HG03354 (cell line): ENCODE measurements around the gene GPR150.
A peak's percentile ranks its signal among the peaks of the same experiment; 100 is the strongest.
"Not testable (repeated sequence)": the region's sequence is repeated elsewhere in the genome, so short reads cannot be mapped to it uniquely, and the experiment has no call there.

Experiments used
- ATAC-seq: cut with Tn5 transposase; IDR thresholded peaks from one replicate; pipeline ENCODE4 v1.9.1; 2021; ENCODE audit warnings: mild to moderate bottlenecking; ENCODE audit not compliant: unreplicated experiment, poor library complexity, severe bottlenecking

Gene GPR150

DNA sequence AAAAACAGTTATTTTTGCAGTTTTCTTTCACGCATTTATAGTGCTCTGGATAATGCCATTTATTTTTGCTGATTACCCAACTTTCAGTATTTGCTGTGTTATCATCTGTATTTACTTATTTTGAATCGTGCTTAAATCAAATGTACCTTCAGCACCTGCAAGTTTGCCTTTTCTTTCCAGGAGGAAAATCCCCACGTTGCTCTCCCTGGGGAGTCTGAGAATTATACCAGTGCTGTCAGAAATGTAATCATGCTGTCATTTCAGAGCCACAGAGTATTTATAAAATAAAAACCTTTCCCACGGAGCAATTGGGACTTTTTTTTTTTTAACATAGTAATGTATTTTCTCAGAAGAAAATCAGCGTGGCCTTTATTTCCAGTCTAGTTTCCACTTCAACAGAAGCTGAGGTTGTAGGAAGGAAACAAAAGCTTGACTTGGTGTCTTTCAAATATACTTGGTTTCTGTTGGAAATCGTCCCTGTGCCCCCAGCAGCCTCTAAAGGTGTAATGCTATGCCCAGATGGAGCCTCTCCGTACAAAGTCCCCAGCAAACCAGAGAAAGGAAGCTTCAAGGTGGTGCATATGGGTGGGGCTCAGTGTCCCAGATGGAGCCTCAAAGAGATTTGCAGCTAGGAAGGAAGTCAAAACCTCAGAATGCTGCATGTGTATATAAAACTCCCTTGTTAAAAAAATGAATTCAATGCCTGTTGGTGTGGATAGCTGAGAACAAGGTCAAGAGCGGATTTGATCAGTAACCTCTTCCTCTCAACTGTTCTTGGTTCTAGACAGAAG lies 2.1 kb downstream of the GPR150 start:
- no peak for ATAC-seq

DNA sequence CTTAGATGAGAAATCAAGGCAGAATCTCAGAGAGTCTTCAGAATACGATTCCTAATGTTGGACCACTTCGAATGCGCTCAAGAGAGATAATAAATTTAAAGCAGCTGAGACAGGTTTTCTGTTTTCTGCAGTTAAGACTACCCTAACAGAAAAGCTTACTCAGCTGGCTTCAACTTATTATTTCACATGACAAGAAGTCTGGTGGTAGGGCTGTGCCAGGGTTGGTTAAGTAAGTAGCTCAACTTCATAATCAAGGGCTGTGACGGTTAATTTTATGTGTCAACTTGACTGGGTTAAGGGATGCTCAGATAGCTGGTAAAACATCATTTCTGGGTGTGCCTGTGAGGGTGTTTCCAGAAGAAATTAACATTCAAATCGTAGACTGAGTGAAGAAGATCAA lies 3.8 kb downstream of the GPR150 start:
- no peak for ATAC-seq

DNA sequence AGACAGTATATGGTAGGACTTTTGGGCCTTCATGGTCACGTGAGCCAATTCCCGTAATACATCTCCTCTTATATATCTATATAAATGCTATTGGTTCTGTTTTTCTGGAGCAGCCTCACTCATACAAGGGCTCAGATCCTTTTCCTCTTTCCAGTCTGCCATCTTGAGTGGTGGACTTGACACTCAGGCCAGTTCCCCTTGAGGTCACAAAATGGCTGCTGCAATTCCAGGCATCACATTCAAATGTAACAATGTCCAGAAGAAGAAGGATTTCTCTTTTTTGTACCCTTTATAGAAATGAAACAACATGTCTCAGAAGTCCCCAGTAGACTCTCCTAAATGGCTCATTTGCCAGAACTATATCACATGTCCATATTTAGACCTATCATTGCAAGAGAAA lies 4.5 kb downstream of the GPR150 start:
- no peak for ATAC-seq

- no peak for ATAC-seq
Measured at GRCh38 chr5:95626701-95627100, 6.8 kb downstream of the GPR150 start.

DNA sequence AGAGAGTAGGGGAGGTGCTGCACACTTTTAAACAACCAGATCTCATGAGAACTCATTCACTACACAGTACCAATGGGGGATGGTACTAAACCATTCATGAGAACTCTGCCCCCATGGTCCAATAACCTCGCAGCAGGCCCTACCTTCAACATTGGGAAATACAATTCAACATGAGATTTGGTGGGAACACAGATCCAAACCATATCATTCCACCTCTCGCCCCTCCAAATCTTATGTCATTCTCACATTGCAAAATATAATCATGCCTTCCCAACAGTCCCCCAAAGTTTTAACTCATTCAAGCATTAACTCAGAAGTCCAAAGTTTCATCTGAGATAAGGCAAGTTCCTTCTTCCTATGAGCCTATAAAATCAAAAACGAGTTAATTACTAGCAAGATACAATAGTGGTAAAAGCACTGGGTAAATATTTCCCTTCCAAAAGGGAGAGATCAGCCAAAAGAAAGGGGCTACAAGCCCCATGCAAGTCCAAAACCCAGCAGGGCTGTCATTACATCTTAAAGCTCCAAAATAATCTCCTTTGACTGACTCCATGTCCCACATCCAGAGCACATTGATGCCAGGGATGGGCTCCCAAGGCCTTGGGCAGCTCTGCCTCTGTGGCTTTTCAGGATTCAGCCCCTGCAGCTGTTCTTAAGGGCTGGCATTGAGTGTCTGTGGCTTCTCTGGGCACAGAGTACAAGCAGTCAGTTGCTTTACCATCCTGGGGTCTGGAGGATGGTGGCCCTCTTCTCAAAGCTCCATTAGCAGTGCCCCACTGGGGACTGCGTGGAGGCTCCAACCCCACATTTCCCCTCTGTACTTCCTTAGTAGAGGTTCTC lies 8.3 kb downstream of the GPR150 start:
- ATAC-seq = no peak

DNA sequence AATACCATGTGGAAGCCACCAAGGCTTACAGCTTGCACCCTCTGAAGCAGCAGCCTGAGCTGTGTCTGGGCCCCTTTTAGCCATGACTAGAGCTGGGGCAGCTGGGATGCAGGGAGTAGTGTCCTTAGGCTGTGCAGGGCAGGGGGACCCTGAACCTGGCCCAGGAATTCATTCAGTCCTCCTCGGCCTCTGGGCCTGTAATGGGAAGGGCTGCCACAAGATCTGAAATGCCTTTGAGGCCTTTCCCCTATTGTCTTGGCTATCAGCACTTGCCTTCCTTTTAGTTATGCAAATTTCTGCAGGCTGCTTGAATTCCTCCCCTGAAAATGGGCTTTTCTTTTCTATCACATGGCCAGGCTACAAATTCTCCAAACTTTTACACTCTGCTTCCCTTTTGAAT lies 9.0 kb downstream of the GPR150 start:
- ATAC-seq = no peak

- no peak for ATAC-seq
Measured at GRCh38 chr5:95630394-95630917, 10.6 kb downstream of the GPR150 start.

DNA sequence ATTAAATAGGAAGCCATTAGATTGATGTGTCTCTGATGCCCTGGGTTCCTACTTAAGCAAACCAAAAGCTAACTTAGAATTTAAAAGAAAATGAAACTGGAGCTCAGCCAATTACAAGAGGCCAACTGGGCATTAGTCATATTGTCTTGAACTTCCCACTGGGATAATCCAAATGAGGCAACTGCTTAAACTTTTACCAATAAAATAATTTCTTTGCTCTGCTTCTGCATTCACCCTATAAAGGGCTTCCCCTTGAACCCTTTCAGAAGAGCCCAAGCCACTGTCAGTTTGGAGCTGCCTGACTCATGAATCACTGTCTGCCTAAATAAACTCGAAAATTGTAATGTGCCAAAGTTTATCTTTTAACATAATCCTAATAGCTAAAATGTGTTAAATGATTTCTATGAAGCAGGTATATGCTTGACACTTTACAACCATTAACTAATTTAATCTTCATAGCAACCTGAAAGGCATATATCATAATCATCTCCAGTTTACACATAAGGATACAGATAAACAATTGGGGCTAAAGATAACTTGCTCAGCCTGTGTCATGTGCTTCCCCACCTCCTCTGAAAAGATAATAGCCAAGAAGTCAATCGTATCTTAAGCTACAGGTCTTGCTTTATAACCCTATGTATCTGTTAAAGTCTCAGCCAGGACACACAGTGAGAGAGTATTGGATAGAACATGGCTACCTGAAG lies 11.5 kb downstream of the GPR150 start:
- ATAC-seq = no peak

DNA sequence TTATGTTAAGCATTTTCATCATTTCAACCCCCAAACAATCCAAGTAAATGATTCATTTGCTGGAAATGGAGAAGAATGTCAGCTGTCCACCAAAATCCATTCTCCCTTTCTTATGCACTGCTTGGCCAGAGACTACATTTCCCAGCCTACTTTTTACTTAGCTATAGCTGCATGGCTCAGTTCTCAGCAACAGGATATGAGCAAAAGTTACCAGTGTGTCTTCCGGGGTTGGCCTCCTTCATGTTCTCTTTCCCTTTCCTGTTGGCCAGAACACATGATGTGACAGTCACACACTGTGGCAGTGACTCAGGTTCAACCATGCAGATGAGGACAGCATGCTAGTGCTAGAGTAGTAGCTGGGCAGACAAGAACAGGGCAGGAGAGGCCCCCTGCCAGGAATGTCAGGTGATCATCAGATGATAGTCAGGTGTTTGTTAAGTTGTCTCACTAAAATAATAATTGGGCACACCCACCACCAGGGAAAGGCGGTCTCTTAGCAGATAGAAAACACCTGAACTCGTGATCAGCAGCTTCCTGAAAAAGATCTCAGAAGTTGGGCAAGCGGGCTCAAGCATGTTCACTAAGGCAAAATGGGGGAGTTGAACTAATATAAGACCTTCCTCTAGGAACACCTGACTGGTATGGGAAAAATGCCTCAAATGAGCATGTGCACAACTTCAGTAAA lies 12.2 kb downstream of the GPR150 start:
- peak; percentile 99 for ATAC-seq

DNA sequence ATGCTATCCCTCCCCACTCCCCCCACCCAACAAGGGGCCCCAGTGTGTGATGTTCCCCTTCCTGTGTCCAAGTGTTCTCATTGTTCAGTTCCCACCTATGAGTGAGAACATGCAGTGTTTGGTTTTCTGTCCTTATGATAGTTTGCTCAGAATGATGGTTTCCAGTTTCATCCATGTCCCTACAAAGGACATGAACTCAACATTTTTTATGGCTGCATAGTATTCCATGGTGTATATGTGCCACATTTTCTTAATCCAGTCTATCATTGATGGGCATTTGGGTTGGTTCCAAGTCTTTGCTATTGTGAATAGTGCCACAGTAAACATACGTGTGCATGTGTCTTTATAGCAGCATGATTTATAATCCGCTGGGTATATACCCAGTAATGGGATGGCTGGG lies 13.1 kb downstream of the GPR150 start:
- not testable (repeated sequence) for ATAC-seq

DNA sequence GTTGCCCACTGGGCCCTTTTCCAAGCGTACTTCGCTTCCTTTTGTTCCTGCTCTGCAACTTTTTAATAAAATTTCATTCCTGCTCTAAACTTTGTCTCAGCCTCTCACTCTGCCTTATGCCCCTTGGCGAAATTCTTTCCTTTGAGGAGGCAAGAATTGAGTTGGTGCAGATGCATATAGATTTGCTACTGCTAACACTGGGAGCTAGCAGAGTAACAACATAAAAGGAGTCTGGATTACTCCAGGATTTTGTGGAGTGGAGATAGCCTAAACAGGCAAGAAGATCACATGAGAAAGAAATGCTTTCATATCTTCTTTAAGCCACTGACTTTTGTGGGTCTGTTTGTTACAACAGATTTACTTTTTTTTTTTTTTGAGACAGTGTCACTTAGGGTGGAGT lies 13.8 kb downstream of the GPR150 start:
- ATAC-seq = no peak

DNA sequence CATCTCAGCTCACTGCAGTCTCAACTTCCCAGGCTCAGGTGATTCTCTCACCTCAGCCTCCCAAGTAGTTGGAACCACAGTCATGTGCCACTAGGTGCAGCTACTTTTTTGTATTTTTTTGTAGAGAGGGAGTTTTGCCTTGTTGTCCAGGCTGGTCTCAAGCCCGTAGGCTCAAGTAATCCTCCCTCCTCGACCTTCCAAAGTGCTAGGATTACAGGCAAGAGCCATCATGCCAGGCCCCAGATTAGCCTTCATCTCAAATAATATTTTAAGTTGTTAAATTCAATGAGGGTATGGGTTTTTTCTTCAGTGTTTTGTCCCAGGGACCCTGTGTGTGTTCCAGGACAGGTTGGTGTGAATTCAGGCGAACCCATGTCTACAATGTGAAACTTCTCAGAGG lies 14.2 kb downstream of the GPR150 start:
- no peak for ATAC-seq

DNA sequence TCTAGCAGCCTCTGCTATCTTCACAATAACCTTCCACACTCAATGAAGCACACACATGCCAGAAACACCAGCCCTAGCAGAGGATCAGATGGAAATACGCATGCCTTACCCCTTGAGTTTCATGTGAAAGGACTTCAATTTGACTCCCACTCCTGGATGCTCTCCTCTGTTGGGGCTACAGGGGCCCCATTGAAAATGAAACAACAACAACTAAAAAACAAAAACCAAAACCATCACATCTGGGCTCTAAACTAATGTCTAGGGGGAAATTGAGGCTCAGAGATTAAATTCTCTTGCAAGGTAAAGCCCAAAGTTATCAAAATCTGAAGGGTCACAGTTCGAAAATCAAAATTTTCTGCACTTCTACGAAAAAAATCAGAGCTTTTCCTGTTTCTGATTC lies 18.7 kb downstream of the GPR150 start:
- no peak for ATAC-seq

DNA sequence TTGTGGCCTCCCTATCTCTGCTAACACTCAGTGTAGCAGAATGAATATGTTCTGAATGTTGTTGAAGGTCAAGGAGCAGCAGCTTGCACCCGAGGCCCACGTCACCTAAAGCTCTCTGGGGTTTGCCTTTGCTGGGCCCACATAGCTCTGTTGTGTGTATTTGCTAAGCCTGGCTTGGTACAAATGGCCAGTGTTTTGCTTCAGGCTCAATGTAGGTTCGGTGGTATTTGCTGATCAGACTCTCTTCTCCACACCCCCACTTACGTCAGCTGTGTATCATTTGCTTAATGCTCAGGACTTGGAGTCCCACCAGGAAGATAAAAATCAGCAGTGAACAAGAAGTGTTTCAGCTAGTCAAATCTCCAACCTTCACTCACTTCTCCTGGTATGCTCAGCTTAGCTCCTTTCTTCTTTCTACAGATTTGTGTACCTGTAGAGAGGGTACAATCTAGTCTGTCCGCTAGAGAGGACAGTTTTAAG lies 21.9 kb downstream of the GPR150 start:
- no peak for ATAC-seq

DNA sequence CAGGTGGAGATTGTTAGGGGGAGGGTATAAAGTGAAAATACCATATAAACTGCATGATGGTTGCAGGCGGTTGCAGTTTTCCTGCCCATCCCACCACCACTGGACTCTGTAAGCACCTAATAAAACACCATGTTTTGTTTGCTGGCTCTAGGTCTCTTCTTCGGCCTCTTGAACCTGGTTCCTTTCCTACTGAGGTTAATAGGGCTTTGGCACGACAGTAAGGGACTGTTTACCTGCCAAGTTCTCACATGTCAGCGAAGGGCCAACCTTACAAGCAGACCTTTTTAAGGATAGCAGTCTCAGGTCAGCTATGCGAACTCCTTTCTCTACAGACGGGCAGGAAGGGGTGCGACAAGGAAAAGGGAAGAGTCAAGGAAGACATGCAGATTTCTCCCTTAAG lies 23.3 kb downstream of the GPR150 start:
- ATAC-seq = no peak

DNA sequence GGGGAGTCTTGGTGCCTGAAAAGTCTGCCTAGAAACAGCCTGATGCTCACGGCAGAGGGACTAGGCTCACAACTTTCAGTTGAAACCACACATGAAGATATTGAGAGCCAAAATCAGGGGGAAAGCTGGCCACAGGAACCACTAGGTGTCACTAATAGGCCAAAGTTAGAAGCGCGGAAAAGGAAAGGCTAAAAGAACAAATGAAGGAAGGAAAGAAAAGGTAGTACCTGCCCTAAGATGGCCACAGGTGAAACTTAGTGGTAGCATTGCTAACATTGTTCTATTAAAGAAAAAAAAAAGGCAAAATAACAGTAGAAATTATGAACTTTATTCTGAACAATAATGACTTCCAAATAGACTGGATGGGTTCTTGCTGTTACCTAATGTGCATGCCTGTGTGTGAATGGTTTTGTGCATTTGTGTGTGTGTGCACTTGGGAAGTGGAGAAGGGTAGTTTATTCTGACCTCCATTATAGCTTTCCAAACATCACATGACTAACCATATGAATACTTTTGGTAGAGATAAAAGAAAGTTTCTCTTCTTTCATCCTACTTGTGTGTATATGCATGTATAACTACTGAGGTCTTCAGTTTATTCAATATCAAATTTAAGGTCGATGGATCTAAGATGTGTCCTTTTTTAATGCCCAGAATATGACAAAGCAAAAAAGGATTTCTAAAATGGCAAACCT lies 24.6 kb downstream of the GPR150 start:
- ATAC-seq = peak; percentile 37

DNA sequence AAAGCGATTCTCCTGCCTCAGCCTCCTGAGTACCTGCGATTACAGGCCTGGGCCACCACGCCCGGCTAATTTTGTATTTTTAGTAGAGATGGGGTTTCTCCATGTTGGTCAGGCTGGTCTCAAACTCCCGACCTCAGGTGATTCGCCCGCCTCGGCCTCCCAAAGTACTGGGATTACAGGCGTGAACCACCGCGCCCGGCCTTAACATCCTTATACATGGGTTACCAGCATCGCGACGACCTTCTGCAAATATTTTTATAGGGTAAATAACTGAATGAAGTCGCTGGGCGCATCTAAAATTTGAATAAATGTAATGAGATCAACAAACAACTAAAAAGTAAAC lies 26.3 kb downstream of the GPR150 start:
- not testable (repeated sequence) for ATAC-seq

GRCh38 chr5:95646569-95647431 lies 26.9 kb downstream of the GPR150 start, which contains the start of gene RFESD:
TSS of gene RFESD (plus strand) at chr5:95646777. CDS start at chr5:95652272, 5,495 bp downstream.
- ATAC-seq = peak; percentile 98
